Cardiac septum (tissue), 1 donor: ENCODE data around the gene EFL1. TPM values are rescaled to one million over a fixed set of nuclear protein-coding genes. Genes with fewer than 3 reads are reported as not detected.

Source experiments
- DNase-seq: peaks from one replicate; pipeline ENCODE4 v3.0.0-alpha.2; 2020; ENCODE audit warnings: low spot score
- intact Hi-C: fragments of 100-400 bp; cut with DNase I; formaldehyde crosslinking; loops from one replicate; pipeline ENCODE4 v1.14.0; 2022
- total RNA-seq: library from RNA; stranded (reverse); fragmentation: NEBNext Ultra II Directional; extraction: Animal tissue kit (Norgen Biotek cat#: 25700); gene quantifications from one replicate; pipeline ENCODE4 v1.2.1, GENCODE V29; 2021
- donor health status: DM: no; HTN: no; CAD: no.

The EFL1 gene
- total RNA-seq, 1 donor from 2014 or later: 10.3 TPM

DNA sequence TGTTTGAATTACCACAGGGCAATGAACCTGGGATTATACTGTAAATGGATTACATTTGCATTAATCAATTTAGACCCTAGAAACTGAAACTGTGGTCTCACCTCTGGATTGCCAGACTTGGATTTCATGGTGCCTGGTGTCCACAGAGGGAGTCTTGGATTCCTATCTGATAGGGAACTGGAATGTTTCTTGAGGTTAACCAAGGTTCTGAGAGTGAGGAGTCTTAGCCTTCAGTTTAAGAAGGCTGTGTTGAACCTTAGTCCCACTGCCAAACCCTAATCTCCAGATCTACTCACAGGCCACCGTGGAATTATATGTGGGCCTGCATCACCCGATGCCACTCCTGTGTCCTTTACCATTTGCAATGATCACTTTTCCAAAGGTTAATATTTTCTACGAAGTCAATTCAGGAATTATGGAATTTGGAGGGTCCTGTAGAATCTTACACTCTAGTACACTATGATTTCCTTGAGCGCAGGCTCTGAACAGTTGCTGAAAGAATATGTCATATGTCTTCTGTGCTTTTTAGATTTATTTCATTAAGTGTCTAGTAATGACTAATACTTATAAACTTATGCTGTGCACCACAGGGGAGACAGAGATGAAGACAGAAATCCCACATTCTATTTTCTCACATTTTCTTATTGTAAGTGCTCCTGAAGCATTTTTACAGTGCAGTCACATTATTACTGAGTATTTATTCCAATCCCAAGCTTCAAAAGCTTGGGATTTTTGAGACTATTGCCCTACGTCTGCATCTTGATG, 87.9 kb downstream of the EFL1 start:
- intact Hi-C loops: no loop called here

DNA sequence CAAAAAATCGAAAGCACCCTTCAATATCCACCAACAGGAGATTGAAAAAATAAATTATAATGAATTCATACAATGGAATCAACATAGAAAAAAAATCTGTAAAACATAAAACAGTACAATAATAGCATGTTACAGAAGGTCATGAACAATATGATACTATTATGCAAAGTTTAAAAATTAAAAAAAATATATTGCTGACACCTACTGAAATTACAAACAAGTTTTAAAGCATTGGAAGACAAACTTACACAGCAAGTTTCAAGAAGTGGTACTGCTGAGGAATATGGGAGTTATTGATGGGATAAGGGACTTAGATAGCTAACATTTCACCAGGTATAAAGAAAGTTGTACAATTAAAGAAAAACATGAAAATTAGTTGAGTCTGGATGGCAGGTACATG, 89.4 kb downstream of the EFL1 start:
- no peak for DNase-seq
- intact Hi-C loops: no loop called here

More for the DNA sequence above, 87.9 kb downstream of the EFL1 start:
- no peak for DNase-seq

DNA sequence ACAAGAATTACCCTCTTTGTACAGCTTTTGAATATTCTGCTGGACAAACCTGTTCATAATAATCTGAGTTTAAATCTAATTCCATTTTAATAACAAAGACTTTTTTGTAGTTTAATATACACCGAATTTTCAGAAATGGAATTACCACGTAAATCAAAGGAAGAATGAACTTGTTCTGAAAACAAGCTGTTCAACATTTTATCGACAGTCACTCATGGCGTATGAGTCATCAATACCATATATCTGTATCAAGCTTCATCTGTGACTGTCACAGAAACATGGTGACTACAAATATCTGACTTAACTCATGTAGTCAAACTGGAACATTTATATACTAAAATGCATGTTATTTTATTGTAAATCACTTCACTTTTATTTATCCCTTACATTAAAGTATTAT, 90.0 kb downstream of the EFL1 start:
- intact Hi-C loops: no loop called here
- DNase-seq: no peak

DNA sequence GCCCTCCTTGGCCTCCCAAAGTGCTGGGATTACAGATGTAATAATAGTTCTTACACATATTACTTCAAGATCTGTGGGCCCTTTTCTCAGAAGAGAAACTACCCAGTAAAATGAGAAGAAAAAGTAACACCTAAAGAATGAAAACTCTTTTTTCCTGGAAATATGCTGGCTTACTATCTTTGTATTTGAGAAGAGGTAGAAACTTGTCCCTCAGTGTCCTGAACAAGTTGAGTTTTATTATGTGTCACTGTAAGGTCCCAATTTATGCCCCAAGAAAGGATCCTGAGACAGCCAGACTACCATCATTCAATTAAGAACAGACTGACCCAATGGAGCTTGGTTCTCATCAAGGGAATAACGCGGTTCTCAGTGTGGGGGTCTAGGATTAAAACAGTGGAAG, 93.8 kb downstream of the EFL1 start:
- DNase-seq: no peak
- intact Hi-C loops: no loop called here

DNA sequence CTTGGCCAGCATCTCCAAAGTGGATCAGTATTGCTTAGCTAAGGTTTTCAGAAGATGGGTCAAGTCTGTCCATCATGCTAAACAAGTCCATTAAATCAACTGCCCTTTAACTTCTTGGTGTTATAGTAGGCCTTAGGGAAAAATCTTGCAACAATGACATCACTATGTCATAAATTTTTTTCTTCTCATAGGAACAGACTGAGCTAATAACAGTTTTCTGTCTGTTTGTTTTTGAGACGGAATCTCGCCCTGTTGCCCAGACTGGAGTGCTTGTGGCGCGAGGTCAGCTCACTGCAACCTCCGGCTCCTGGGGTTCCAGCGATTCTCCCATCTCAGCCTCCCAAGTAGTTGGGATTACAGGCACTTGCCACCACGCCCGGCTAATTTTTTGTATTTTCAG, 94.2 kb downstream of the EFL1 start:
- intact Hi-C loops: no loop called here
- DNase-seq: no peak

DNA sequence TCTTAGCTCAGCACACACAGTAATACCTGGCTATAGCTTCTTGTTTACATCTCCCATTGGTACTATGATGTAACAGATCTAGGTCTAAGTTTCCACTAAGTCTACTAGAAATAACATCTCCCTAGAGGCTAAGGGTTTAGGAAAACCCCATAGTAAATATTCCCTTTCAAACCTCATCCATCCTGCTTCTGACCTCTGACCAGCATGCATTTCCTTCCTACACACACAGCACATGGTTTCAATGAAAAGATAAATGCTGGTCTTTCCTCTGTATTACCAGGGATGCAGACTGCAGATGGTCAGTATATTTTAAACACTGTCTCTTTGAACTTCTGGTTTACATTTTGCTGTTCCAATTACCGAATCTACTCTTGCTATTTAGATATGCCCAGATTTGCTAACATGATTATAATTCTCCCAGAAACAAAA, 96.6 kb downstream of the EFL1 start:
- no peak for DNase-seq
- intact Hi-C loops: no loop called here

DNA sequence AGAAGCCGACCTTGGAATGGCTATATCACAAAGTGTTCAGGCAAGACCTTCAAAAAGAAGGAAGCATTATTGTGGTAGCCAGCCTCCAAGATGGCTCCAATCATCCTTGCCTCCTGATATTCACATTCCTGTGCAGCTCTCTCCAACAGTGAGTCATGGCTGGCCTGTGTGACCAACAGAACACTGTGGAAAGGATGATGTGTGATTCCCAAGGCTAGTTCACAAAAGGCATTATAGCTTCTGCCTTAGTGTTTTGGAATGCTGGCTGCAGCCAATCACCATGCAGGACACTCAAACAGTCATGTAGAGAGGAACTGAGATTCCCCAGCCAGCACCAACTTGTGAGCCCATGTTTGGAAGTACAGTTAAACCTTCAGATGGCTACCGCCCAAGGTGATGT, 102.6 kb downstream of the EFL1 start:
- intact Hi-C loops: no loop called here

DNA sequence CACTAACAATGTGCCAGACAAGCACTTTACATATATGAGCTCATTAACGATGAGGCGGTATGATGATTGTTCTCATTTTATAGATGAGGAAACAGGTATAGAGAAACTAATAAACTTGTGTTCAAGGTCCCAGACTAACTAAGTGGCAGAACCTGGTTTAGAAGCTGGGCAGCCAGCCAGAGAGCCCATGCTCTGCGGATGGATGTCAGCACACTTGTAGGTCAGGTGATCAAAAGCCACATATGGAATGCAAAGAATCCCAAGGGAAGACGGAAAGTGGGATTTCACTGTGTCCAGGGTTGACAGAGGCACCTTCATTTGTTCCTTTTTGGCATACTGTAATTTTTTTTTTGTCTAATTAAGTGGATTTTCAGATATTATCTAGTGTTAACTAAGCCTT, 103.7 kb downstream of the EFL1 start:
- DNase-seq: no peak
- intact Hi-C loops: no loop called here

More for the DNA sequence above, 102.6 kb downstream of the EFL1 start:
- DNase-seq: no peak

DNA sequence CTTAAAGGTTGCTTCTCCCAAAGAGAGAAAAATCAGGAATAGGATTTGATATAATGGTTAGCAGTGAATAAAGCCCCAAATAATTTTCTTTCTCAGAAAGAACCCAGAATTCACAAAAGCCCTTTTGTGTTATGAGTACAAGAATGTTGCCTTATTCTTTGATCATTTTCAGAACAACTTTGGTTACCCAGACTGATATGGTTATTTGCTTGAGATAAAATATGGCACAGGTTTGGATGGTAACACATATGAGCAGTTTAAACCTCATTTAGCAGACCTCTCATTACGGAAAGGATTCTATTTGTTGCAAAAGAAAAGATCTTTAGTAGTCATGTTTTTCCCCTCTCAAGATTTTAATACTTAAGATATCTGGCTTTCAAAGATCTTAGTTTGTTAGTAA, 111.9 kb downstream of the EFL1 start:
- intact Hi-C loops: no loop called here
- no peak for DNase-seq

DNA sequence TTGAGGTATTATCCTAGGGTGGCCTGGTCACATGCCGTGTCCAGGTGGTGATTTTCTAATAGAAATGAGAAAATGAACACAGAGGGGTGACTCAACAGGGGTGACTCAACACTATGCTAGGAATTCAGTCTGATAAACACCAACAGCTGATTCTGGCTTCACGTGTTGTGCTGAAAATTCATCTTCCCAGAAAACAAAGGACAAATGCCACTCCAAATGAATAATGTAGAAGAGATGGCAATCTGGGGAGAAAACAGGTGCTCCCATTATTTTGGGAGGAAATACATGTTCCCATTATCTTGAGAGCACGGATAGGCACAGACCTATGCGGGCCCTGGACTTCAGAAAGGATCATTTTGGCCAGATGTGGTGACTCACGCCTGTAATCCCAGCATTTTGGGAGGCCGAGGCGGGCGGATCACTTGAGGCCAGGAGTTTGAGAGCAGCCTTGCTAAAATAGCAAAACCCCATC, 115.5 kb downstream of the EFL1 start:
- intact Hi-C loops: no loop called here
- no peak for DNase-seq

DNA sequence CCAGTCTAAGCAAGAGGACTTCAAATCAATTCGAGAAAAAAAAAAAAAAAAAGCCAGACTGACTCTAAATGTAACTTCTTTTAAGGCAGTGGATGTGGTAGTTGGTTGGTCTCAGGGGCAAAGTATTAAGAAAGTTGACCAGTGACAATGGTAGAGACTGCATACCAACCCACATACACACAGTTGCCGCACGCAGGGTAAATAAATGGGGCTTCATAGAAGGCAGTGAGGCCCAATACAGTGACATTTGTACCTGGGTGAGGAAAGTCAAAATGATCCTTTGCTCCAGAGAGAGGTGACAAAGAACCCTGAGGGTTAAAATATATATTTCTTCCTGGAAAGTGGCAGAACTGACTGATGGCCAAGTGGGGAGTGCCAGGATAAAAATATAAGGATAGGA, 116.0 kb downstream of the EFL1 start:
- intact Hi-C loops: no loop called here
- DNase-seq: no peak

DNA sequence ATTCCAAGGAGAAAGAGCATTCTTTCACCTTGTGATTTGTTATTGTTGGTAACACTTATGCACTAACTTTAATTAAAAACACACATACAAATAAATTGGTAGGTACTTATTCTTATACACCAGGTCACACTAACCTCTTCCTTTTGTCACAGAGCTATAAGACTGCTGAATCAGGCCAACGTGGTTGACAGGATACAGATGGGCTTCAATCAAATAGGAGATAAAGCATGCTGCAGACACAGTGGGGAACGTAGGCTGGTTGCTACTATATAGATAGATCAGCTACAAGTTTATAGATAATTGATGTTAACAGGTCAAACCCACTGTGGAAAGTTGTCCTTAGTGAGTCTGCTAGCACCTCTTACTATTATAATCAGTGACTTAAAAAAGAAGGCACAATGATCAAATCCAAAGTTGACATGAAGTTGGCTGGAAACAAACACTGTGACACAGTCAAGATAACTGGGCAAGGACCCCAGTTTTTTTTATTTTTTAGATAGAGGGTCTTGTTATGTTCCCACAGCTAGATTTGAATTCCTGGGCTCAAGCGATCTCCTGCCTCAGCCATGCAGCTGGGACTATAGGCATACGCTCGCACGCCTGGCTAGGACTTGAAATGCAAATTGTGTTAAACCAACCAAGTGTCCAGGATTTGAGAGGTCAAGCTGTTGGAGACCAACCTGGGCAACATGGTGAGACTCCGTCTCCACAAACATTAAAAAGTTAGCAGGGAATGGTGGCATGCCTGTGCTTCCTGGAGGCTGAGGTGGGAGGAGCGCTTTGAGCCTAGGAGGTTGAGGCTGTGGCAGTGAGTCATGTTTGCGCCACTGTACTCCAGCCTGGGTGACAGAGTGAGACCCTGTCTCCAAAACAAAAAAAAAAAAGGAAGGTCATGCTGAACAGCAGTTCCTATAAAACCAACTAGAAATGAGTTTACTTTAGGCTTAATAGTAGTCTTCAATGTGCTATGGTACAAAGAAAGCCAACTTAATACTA, 118.8 kb downstream of the EFL1 start:
- DNase-seq: no peak
- intact Hi-C loops: loop anchor here (5.0 kb wide), 1 partner anchor 666 kb away; no protein-coding TSS in a partner anchor

DNA sequence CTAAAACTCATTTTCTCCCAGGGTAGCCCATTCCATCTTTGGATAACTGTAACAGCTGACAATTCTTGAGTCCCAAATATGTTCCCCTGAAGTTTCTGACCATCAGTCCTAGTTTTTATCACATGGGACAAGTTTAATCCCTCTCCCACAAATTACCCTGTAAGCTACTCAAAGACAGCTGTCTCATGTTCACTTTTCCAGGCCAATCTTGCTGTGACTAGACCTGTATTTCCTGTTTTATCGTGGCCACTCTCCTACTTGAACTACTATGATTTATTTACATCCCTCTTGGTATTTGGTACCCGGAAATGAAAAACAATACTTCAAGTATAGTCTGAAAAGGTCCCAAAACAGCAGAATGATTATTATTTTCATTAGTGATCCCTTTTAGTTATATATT, 121.6 kb downstream of the EFL1 start:
- DNase-seq: no peak
- intact Hi-C loops: loop anchor here (5.0 kb wide), 1 partner anchor 664 kb away; no protein-coding TSS in a partner anchor

DNA sequence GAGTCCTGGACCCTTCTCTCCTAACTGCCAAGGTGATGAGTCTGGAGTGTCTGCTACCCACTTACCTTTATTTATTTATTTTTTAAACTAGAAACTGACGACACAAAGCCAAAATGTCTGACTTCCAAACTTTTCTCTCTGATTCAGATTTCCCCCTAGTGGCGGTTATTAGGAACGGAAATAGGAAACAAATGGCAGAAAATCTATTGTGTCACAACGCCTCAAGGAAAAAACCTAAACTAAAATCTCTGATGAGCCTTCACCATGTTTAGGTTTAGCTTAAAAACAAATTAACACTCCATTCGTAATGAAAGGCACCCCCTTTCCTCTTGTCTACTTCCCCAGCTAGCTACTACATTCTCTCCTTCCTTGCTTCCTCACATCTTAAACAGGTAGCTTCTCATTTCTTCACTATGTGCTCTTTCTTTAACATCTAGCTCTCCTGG, 122.7 kb downstream of the EFL1 start:
- DNase-seq: no peak
- intact Hi-C loops: loop anchor here (5.0 kb wide), 1 partner anchor 663 kb away; no protein-coding TSS in a partner anchor

DNA sequence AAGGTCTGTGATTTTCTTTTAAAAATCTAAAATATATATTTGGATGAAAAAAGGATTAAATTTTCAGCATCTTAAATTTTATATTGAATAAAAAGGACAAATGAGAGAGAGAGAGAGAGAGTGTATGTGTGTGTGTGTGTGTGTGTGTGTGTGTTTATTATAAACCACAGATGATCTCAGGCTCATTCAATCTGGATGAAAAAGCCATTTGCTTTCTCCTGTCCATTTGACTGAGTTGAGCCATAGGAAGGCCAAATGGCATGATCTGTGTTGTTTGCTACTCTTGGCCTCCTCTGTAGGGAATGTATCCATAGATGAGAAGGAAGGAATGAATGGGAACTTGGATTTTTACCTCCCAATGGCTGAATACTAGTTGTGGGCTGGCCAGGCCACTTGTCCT, 124.2 kb downstream of the EFL1 start:
- intact Hi-C loops: no loop called here
- DNase-seq: no peak

DNA sequence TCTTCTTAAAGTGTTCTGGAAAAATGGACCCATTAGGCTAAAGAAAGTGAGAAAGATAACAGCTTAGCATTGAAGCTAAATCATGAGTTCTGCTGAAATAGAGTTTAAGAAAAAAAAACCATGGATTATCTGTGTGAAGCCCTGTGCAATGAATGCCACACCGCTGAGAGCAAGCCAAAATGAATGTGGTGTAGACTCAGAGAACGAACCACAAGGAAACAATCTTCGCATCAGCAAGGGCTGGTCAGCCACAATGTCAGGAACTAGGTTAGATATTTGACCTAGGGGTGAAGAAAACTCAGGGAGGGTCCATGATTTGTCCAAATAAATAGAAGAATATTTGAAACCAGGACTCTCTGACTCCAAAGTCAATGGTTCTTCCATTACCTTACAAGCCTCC, 125.3 kb downstream of the EFL1 start:
- no peak for DNase-seq
- intact Hi-C loops: no loop called here

DNA sequence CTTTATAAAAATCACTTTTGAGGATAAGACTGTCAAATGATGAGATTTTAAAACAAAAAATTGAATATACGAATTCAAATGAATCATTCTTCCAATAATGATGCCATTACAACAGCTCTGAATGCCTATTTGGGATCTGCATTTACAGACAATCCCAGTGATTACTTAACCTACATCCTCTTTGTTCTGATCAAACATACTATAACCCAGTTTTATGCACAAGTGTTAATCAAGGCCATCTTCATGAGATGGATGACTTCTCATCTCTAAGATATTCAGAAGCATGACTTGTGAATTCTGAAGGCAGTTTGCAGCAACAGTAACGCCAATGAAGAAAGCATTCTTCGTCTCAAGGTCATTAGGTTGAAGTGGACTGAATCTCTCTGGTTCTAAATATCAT, 126.4 kb downstream of the EFL1 start:
- intact Hi-C loops: no loop called here
- DNase-seq: no peak

DNA sequence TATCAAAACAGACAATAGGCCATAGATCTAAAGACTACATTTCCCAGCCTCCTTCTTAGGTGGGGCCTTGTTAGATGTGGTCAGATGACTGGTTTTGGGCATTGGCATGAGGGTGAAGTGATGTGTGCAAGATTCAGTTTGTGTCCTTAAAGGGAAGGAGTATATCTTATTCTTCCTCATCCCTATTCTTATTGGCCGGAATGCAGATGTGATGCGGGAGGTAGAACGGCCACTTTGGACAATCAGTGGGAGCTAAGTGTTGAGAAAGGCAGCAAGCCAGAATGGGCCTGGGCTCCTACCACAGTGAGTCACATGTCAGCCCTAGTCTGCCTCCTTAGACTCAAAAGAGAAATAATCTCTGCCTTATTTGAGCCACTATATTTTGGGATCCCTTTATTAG, 126.9 kb downstream of the EFL1 start:
- DNase-seq: no peak
- intact Hi-C loops: no loop called here

DNA sequence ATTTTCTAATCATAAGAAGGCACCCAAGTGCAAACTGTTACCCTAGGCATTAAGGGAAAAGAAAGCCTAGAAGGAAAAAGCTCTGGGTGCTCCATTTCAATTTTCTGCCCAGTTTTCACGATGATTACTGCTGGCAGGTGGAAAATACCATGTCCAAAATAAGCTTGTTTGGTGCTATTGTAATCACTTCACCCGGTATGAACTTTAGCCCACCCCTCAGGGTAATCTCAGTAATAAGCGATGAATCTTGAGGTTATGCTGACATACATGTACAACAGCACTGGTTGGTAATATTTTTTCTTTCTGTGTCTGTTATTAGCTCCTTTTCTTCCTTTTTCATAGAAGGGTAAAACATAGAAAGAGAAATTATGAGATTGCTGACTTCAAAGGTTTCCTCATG, 128.1 kb downstream of the EFL1 start:
- DNase-seq: no peak
- intact Hi-C loops: no loop called here

DNA sequence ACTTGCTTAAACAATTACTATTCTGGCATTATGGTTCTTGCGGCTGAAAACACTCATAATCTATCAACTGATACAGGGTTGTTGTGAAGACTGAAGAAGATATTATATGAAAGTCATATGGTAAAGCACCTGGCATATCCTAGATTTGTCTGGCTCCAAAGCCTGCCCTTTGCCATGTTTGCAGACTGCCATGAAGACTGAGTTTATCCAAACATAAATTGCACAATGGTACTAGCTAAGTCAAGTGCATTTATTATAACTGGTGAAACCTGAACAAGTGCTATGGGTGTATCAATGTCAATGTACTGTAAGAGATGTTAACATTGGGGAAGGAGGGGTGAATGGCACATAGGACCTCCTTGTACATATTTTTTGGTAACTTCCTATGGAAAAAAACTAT, 129.3 kb downstream of the EFL1 start:
- intact Hi-C loops: no loop called here
- DNase-seq: no peak
